WTC11 (cell line): ENCODE results near the gene FBXO33. TPM values are rescaled to one million over a fixed set of nuclear protein-coding genes. Genes with fewer than 3 reads are reported as not detected.

Experiments used
- ATAC-seq: fragments of 200-7000 bp; cut with Tn5 transposase; 2 replicates; pipeline ENCODE4 v1.10.0; 2021; ENCODE audit warnings: mild to moderate bottlenecking, moderate library complexity
- CTCF ChIA-PET: fragments of 300-600 bp; sonication (Branson Sonifier 250); formaldehyde crosslinking; loops from one replicate; lab custom pipeline; 2021; ENCODE audit warnings: antibody characterized with exemption; lab: Charles Lee
- POLR2A ChIA-PET: fragments of 350-600 bp; sonication (Branson Sonifier 250); formaldehyde crosslinking; loops from one replicate; lab custom pipeline; 2021; ENCODE audit warnings: antibody characterized with exemption; lab: Charles Lee
- DNase-seq: peaks from one replicate; pipeline ENCODE4 v3.0.0; 2021; ENCODE audit warnings: low spot score
- H3K27ac Mint-ChIP-seq: 2 replicates; pipeline ENCODE4 v1.8.0; 2021; ENCODE audit warnings: mixed read lengths
- H3K27me3 Mint-ChIP-seq: 2 replicates; pipeline ENCODE4 v1.8.0; 2021; ENCODE audit warnings: low read depth, mild to moderate bottlenecking, moderate library complexity, mixed read lengths
- H3K36me3 Mint-ChIP-seq: 2 replicates; pipeline ENCODE4 v1.8.0; 2021; ENCODE audit warnings: mixed read lengths
- H3K4me1 Mint-ChIP-seq: 2 replicates; pipeline ENCODE4 v1.8.0; 2022; ENCODE audit warnings: mixed read lengths
- H3K4me3 Mint-ChIP-seq: 2 replicates; pipeline ENCODE4 v1.8.0; 2021; ENCODE audit warnings: mild to moderate bottlenecking, moderate library complexity, mixed read lengths
- H3K9me3 Mint-ChIP-seq: 2 replicates; pipeline ENCODE4 v1.8.0; 2021; ENCODE audit warnings: mixed read lengths
- AFF4 ChIP-seq: sonication (generic); formaldehyde crosslinking; IDR thresholded peaks from 2 replicates; pipeline ENCODE4 v1.8.1; 2023; ENCODE audit warnings: mild to moderate bottlenecking, missing genetic modification reagents, borderline replicate concordance
- CREB1 ChIP-seq: sonication (generic); formaldehyde crosslinking; IDR thresholded peaks from 2 replicates; pipeline ENCODE4 v1.8.0; 2023; ENCODE audit warnings: mild to moderate bottlenecking, missing genetic modification reagents
- E2F4 ChIP-seq: sonication (generic); formaldehyde crosslinking; IDR thresholded peaks from 2 replicates; pipeline ENCODE4 v1.8.1; 2022; ENCODE audit warnings: low read depth, mild to moderate bottlenecking, moderate library complexity, missing genetic modification reagents, borderline replicate concordance
- KAT7 ChIP-seq: sonication (generic); formaldehyde crosslinking; IDR thresholded peaks from 2 replicates; pipeline ENCODE4 v1.8.1; 2023; ENCODE audit warnings: missing genetic modification reagents, mild to moderate bottlenecking, borderline replicate concordance
- OVOL2 ChIP-seq: fragments of 250-450 bp; sonication (Bioruptor Pico); IDR thresholded peaks from 2 replicates; pipeline ENCODE4 v1.9.0; 2021; ENCODE audit warnings: mild to moderate bottlenecking, borderline replicate concordance
- PRRX2 ChIP-seq: fragments of 250-450 bp; sonication (Bioruptor Pico); IDR thresholded peaks from 2 replicates; pipeline ENCODE4 v1.8.0; 2021; ENCODE audit warnings: mild to moderate bottlenecking
- SP1 ChIP-seq: sonication (generic); formaldehyde crosslinking; conservative IDR thresholded peaks from 2 replicates; pipeline ENCODE4 v1.8.1; 2022; ENCODE audit warnings: missing genetic modification reagents
- TEAD4 ChIP-seq: sonication (generic); formaldehyde crosslinking; IDR thresholded peaks from 2 replicates; pipeline ENCODE4 v1.8.0; 2022; ENCODE audit warnings: mild to moderate bottlenecking, missing genetic modification reagents
- ZBTB21 ChIP-seq: sonication (generic); formaldehyde crosslinking; IDR thresholded peaks from 2 replicates; pipeline ENCODE4 v1.8.1; 2023; ENCODE audit warnings: mild to moderate bottlenecking, missing genetic modification reagents, borderline replicate concordance
- ZNF138 ChIP-seq: sonication (generic); formaldehyde crosslinking; conservative IDR thresholded peaks from 2 replicates; pipeline ENCODE4 v1.8.1; 2022; ENCODE audit warnings: mild to moderate bottlenecking, moderate library complexity, missing genetic modification reagents
- ZNF423 ChIP-seq: fragments of 250-450 bp; sonication (Bioruptor Pico); IDR thresholded peaks from 2 replicates; pipeline ENCODE4 v2.1.2; 2022; ENCODE audit warnings: mild to moderate bottlenecking, moderate library complexity
- ZNF425 ChIP-seq: fragments of 250-450 bp; sonication (Bioruptor Pico); conservative IDR thresholded peaks from 2 replicates; pipeline ENCODE4 v1.9.0; 2021; ENCODE audit warnings: mild to moderate bottlenecking
- ZNF512 ChIP-seq: sonication (generic); formaldehyde crosslinking; IDR thresholded peaks from 2 replicates; pipeline ENCODE4 v1.8.1; 2022; ENCODE audit warnings: missing genetic modification reagents, borderline replicate concordance
- total RNA-seq: library from RNA; stranded (reverse); gene quantifications from 3 replicates; pipeline ENCODE4 v1.2.3, GENCODE V29; 2021
- TF ChIP-seq, protein P1 (sequence below): fragments of 250-450 bp; sonication (Bioruptor Pico); IDR thresholded peaks from 2 replicates; pipeline ENCODE4 v1.9.0; 2021; ENCODE audit warnings: mild to moderate bottlenecking, borderline replicate concordance
- TF ChIP-seq, protein P2 (sequence below): fragments of 250-450 bp; sonication (Bioruptor Pico); IDR thresholded peaks from 2 replicates; pipeline ENCODE4 v1.9.0; 2021; ENCODE audit warnings: mild to moderate bottlenecking

The FBXO33 gene
- total RNA-seq, 1 experiment from 2014 or later, result 7.8 TPM

GRCh38 chr14:39446131-39446744 is 14.0 kb upstream of the FBXO33 start (continued):
- TF ChIP-seq, protein P1, sequence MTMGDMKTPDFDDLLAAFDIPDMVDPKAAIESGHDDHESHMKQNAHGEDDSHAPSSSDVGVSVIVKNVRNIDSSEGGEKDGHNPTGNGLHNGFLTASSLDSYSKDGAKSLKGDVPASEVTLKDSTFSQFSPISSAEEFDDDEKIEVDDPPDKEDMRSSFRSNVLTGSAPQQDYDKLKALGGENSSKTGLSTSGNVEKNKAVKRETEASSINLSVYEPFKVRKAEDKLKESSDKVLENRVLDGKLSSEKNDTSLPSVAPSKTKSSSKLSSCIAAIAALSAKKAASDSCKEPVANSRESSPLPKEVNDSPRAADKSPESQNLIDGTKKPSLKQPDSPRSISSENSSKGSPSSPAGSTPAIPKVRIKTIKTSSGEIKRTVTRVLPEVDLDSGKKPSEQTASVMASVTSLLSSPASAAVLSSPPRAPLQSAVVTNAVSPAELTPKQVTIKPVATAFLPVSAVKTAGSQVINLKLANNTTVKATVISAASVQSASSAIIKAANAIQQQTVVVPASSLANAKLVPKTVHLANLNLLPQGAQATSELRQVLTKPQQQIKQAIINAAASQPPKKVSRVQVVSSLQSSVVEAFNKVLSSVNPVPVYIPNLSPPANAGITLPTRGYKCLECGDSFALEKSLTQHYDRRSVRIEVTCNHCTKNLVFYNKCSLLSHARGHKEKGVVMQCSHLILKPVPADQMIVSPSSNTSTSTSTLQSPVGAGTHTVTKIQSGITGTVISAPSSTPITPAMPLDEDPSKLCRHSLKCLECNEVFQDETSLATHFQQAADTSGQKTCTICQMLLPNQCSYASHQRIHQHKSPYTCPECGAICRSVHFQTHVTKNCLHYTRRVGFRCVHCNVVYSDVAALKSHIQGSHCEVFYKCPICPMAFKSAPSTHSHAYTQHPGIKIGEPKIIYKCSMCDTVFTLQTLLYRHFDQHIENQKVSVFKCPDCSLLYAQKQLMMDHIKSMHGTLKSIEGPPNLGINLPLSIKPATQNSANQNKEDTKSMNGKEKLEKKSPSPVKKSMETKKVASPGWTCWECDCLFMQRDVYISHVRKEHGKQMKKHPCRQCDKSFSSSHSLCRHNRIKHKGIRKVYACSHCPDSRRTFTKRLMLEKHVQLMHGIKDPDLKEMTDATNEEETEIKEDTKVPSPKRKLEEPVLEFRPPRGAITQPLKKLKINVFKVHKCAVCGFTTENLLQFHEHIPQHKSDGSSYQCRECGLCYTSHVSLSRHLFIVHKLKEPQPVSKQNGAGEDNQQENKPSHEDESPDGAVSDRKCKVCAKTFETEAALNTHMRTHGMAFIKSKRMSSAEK (CRISPR knock-in tag), result no peak
- no peak for TF ChIP-seq ZBTB21 (CRISPR knock-in tag)
- no peak for TF ChIP-seq AFF4 (CRISPR knock-in tag)
- no peak for TF ChIP-seq SP1 (CRISPR knock-in tag)
- TF ChIP-seq, all 79 proteins: peak for 0

GRCh38 chr14:39442293-39442692 is 10.1 kb upstream of the FBXO33 start:
- no peak for TF ChIP-seq ZNF425 (CRISPR knock-in tag)
- TF ChIP-seq ZNF138, result no peak
- TF ChIP-seq ZBTB21 (CRISPR knock-in tag), result no peak
- no peak for TF ChIP-seq E2F4 (CRISPR knock-in tag)
- TF ChIP-seq TEAD4 (CRISPR knock-in tag), result no peak
- no peak for TF ChIP-seq ZNF423 (CRISPR knock-in tag)
- no peak for TF ChIP-seq CREB1 (CRISPR knock-in tag)
- no peak for TF ChIP-seq PRRX2 (CRISPR knock-in tag)
- TF ChIP-seq ZNF512 (CRISPR knock-in tag), result no peak
- TF ChIP-seq, protein P2, sequence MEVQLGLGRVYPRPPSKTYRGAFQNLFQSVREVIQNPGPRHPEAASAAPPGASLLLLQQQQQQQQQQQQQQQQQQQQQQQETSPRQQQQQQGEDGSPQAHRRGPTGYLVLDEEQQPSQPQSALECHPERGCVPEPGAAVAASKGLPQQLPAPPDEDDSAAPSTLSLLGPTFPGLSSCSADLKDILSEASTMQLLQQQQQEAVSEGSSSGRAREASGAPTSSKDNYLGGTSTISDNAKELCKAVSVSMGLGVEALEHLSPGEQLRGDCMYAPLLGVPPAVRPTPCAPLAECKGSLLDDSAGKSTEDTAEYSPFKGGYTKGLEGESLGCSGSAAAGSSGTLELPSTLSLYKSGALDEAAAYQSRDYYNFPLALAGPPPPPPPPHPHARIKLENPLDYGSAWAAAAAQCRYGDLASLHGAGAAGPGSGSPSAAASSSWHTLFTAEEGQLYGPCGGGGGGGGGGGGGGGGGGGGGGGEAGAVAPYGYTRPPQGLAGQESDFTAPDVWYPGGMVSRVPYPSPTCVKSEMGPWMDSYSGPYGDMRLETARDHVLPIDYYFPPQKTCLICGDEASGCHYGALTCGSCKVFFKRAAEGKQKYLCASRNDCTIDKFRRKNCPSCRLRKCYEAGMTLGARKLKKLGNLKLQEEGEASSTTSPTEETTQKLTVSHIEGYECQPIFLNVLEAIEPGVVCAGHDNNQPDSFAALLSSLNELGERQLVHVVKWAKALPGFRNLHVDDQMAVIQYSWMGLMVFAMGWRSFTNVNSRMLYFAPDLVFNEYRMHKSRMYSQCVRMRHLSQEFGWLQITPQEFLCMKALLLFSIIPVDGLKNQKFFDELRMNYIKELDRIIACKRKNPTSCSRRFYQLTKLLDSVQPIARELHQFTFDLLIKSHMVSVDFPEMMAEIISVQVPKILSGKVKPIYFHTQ (CRISPR knock-in tag), result no peak
- TF ChIP-seq OVOL2 (CRISPR knock-in tag), result no peak
- no peak for TF ChIP-seq KAT7 (CRISPR knock-in tag)
- no peaks in the 10 kb centered on the region for H3K27me3 Mint-ChIP-seq
- H3K4me1 Mint-ChIP-seq, result 0 out of 2 replicates have a peak, but pooled peaks cover 2% of the 10 kb centered on the region
- H3K36me3 Mint-ChIP-seq, result peaks cover 6% of the 10 kb centered on the region
- no peak overlapping the region for H3K4me3 Mint-ChIP-seq
- ATAC-seq, result no peak
- POLR2A ChIA-PET, result no interaction called here
- peaks cover 10% of the 10 kb centered on the region for H3K9me3 Mint-ChIP-seq
- CTCF ChIA-PET, result no interaction called here
- no peak overlapping the region for H3K27ac Mint-ChIP-seq
- no peak for DNase-seq
